K562 (cell line): Measurements from ENCODE around the gene BOLA1. TPM values are rescaled to one million over a fixed set of nuclear protein-coding genes. Genes with fewer than 3 reads are reported as not detected.
A peak's percentile ranks its signal among the peaks of the same experiment; 100 is the strongest.

ENCODE experiments used
- ATF7 ChIP-seq: fragments of 450-650 bp; IDR thresholded peaks from 2 replicates; pipeline ENCODE4 v1.7.1; 2014; ENCODE audit warnings: mild to moderate bottlenecking, moderate library complexity
- HMBOX1 ChIP-seq: sonication (generic); IDR thresholded peaks from 2 replicates; pipeline ENCODE4 v1.6.1; 2016
- HMG20B ChIP-seq: fragments of 250-450 bp; sonication (Bioruptor Pico); IDR thresholded peaks from 2 replicates; pipeline ENCODE4 v1.5.0; 2021; ENCODE audit warnings: mild to moderate bottlenecking
- MED1 ChIP-seq: sonication (generic); formaldehyde crosslinking; IDR thresholded peaks from 2 replicates; pipeline ENCODE4 v1.8.1; 2023; ENCODE audit warnings: missing genetic modification reagents, borderline replicate concordance
- MGA ChIP-seq: fragments of 450-650 bp; IDR thresholded peaks from 2 replicates; pipeline ENCODE4 v1.6.1; 2016; ENCODE audit warnings: mild to moderate bottlenecking, moderate library complexity
- MTA3 ChIP-seq: fragments of 450-650 bp; formaldehyde crosslinking; IDR thresholded peaks from 2 replicates; pipeline ENCODE4 v1.6.1; 2017; ENCODE audit warnings: mild to moderate bottlenecking, borderline replicate concordance
- OTX1 ChIP-seq: fragments of 450-650 bp; formaldehyde crosslinking; IDR thresholded peaks from 2 replicates; pipeline ENCODE4 v1.4.0; 2022; ENCODE audit warnings: mild to moderate bottlenecking
- XRCC4 ChIP-seq: IDR thresholded peaks from one replicate; pipeline ENCODE4 v1.6.1; 2011; ENCODE audit not compliant: insufficient read depth, insufficient read length; ENCODE audit errors: extremely low read depth
- polyA plus RNA-seq, 8 experiments: library from polyadenylated mRNA; depleted of rRNA in 4 of 8; stranded (reverse) in 5 of 8; unstranded in 3 of 8; fragments of >200 nt; fragmentation: Nextera tagmentation in 2 of 8; fragmentation: Illumina TruSeq in 1 of 8; extraction: Ambion mirVana in 2 of 8; extraction: Trizol in 1 of 8; gene quantifications; 2 replicates each; pipeline versions ENCODE4 v1.2.1 to v1.2.3, GENCODE V29; 2011 to 2014; ENCODE audit warnings: inconsistent platforms in 1 of 8, missing spikeins in 1 of 8
- total RNA-seq, 7 experiments: library from RNA; depleted of rRNA in 6 of 7; stranded (reverse); fragments of >200 nt in 6 of 7; fragmentation: Illumina TruSeq in 2 of 7; extraction: Trizol in 2 of 7; gene quantifications; 2 replicates each; pipeline versions ENCODE4 v1.2.1 to v1.2.3, GENCODE V29; 2011 to 2021; ENCODE audit warnings: low replicate concordance in 1 of 7
- TF ChIP-seq, protein P1 (sequence below): sonication (generic); formaldehyde crosslinking; IDR thresholded peaks from 2 replicates; pipeline ENCODE4 v1.9.0; 2022; ENCODE audit warnings: mild to moderate bottlenecking, missing genetic modification reagents
- TF ChIP-seq, protein P2 (sequence below): fragments of 250-450 bp; sonication (Bioruptor Pico); IDR thresholded peaks from 2 replicates; pipeline ENCODE4 v1.8.0; 2022; ENCODE audit warnings: moderate library complexity, mild to moderate bottlenecking, inconsistent platforms
- TF ChIP-seq, protein P3 (sequence below): fragments of 250-450 bp; sonication (Bioruptor Pico); IDR thresholded peaks from 2 replicates; pipeline ENCODE4 v1.4.0; 2020; ENCODE audit warnings: mild to moderate bottlenecking

The BOLA1 gene
- total and polyA plus RNA-seq, 9 of the 15 experiments (the other 6 are each of a cell fraction or from before 2014, with no cell fraction given) = 0.18 to 1.2 (median 0.40) TPM; not detected in 2

DNA sequence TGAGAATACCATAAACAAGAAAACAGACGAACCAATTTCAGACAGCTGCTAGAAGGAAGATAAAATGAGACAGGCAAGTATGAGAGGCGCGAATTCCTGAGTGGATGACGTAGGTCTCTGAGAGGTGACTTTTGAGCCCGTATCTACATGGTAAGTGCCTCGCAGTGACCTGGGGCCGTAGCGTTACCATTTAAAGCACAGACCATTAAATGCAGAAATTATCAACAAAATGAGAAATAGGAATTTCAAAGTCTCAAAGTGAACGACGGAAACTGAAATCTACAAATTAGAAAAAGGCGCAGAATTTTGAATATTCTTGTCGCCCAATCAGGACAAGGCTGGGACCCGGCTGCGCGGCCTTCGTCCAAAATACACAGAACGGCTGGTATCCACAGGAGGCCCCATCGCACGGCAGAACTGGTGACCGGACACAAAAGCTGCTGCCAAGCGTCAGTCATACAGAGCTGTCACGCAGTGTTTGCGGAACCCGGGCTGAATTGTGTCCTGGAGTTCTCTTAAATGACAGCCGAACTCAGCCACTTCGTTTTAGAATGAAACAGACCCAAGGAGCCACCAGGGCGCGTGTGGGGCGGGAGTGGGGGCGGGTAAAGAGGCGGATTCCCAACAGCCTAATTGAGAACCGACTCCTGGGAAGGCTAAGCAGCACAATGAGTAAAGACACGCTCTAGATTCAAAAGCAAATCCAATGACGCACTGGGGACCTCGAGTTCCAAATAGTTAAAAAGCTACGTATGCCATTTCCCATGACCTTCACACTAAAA, 13.8 kb upstream of the BOLA1 start (continued):
- no peak for TF ChIP-seq MGA
- TF ChIP-seq HMG20B (CRISPR knock-in tag) = no peak
- TF ChIP-seq, protein P1, sequence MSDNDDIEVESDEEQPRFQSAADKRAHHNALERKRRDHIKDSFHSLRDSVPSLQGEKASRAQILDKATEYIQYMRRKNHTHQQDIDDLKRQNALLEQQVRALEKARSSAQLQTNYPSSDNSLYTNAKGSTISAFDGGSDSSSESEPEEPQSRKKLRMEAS (CRISPR knock-in tag) = no peak
- TF ChIP-seq, protein P2, sequence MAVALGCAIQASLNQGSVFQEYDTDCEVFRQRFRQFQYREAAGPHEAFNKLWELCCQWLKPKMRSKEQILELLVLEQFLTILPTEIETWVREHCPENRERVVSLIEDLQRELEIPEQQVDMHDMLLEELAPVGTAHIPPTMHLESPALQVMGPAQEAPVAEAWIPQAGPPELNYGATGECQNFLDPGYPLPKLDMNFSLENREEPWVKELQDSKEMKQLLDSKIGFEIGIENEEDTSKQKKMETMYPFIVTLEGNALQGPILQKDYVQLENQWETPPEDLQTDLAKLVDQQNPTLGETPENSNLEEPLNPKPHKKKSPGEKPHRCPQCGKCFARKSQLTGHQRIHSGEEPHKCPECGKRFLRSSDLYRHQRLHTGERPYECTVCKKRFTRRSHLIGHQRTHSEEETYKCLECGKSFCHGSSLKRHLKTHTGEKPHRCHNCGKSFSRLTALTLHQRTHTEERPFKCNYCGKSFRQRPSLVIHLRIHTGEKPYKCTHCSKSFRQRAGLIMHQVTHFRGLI (CRISPR knock-in tag) = no peak
- TF ChIP-seq MED1 (CRISPR knock-in tag) = no peak
- TF ChIP-seq HMBOX1 = no peak
- TF ChIP-seq XRCC4 = no peak
- TF ChIP-seq OTX1 = peak; percentile 14; the same call in 1 of the 2 replicates
- TF ChIP-seq MTA3 = peak; percentile 21; the same call in 1 of the 2 replicates
- TF ChIP-seq ATF7 = peak; percentile 88
- TF ChIP-seq, protein P3, sequence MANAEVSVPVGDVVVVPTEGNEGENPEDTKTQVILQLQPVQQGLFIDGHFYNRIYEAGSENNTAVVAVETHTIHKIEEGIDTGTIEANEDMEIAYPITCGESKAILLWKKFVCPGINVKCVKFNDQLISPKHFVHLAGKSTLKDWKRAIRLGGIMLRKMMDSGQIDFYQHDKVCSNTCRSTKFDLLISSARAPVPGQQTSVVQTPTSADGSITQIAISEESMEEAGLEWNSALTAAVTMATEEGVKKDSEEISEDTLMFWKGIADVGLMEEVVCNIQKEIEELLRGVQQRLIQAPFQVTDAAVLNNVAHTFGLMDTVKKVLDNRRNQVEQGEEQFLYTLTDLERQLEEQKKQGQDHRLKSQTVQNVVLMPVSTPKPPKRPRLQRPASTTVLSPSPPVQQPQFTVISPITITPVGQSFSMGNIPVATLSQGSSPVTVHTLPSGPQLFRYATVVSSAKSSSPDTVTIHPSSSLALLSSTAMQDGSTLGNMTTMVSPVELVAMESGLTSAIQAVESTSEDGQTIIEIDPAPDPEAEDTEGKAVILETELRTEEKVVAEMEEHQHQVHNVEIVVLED = no peak
